ENCODE data around the gene NCBP3. TPM values are rescaled to one million over a fixed set of nuclear protein-coding genes. Genes with fewer than 3 reads are reported as not detected.
A peak's percentile ranks its signal among the peaks of the same experiment; 100 is the strongest.

NCBP3 gene
- total RNA-seq, 1 donor from 2014 or later, result 34.9 TPM

DNA sequence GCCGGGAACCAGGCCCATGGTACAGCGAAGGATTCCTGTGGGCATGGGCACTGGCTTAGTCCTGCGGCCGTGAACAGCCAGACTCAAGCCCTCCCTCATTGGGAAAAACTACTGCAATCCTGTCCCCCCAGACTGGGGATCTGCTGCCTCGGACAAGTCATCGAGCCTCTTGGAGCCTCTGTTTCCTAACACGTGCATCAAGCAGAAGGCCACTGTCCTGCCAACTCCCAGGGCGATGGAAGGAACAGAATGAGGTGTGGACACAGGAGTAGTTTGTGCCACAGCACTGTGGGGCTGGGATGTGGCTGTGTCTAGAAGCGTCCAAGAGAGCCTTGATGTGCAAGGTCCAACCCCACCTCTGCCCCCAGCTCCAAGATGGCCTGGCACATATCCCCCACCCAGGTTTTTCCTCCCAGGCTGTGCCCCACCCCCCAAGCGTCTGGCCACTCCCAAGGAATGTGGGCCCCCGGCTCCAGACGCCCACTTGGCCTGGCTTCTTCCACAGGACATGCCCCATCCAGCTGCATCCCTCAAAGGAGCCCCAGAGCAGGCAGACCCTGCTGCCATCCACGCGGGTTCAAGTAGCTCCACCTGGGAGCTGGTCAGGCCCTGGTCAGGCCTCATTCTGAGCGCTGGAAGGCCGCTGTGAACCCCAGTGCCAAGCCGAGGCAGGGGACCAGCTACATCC, 43.4 kb upstream of the NCBP3 start:
- H3K9me3 ChIP-seq, result no peaks in the 10 kb centered on the region
- ATAC-seq (no peak), DNase-seq (no peak)
- TF ChIP-seq, protein P1, sequence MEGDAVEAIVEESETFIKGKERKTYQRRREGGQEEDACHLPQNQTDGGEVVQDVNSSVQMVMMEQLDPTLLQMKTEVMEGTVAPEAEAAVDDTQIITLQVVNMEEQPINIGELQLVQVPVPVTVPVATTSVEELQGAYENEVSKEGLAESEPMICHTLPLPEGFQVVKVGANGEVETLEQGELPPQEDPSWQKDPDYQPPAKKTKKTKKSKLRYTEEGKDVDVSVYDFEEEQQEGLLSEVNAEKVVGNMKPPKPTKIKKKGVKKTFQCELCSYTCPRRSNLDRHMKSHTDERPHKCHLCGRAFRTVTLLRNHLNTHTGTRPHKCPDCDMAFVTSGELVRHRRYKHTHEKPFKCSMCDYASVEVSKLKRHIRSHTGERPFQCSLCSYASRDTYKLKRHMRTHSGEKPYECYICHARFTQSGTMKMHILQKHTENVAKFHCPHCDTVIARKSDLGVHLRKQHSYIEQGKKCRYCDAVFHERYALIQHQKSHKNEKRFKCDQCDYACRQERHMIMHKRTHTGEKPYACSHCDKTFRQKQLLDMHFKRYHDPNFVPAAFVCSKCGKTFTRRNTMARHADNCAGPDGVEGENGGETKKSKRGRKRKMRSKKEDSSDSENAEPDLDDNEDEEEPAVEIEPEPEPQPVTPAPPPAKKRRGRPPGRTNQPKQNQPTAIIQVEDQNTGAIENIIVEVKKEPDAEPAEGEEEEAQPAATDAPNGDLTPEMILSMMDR (IDR thresholded peaks at IDR 0.05), result no peak
- intact Hi-C loops (cut with DNase I), result no loop called here
- no peaks in the 10 kb centered on the region for H3K27me3 ChIP-seq
- H3K36me3 ChIP-seq, result peaks cover 8% of the 10 kb centered on the region
- peaks cover 61% of the 10 kb centered on the region for H3K4me1 ChIP-seq
- no peak overlapping the region for H3K27ac ChIP-seq
- H3K4me3 ChIP-seq, result no peak overlapping the region

- DNase-seq, result no peak
- H3K27me3 ChIP-seq, result no peaks in the 10 kb centered on the region
- TF ChIP-seq, protein P1 (IDR thresholded peaks at IDR 0.05), result no peak
- peaks cover 17% of the 10 kb centered on the region for H3K36me3 ChIP-seq
- no peak for ATAC-seq
- no peak overlapping the region for H3K4me3 ChIP-seq
- peak overlapping the region; percentile 63 for H3K27ac ChIP-seq
- intact Hi-C loops (cut with DNase I), result no loop called here
- H3K9me3 ChIP-seq, result no peaks in the 10 kb centered on the region
- peaks cover 51% of the 10 kb centered on the region for H3K4me1 ChIP-seq
Observed at GRCh38 chr17:3888343-3889171, 42.5 kb upstream of the NCBP3 start.

- peak overlapping the region; percentile 63 for H3K27ac ChIP-seq
- DNase-seq (no peak), ATAC-seq (no peak)
- intact Hi-C loops (cut with DNase I), result no loop called here
- peaks cover 49% of the 10 kb centered on the region for H3K4me1 ChIP-seq
- TF ChIP-seq, protein P1 (IDR thresholded peaks at IDR 0.05), result no peak
- no peak overlapping the region for H3K4me3 ChIP-seq
- no peaks in the 10 kb centered on the region for H3K27me3 ChIP-seq
- H3K36me3 ChIP-seq, result peaks cover 17% of the 10 kb centered on the region
- H3K9me3 ChIP-seq, result no peaks in the 10 kb centered on the region
Observed at GRCh38 chr17:3887804-3888203, 41.8 kb upstream of the NCBP3 start.

DNA sequence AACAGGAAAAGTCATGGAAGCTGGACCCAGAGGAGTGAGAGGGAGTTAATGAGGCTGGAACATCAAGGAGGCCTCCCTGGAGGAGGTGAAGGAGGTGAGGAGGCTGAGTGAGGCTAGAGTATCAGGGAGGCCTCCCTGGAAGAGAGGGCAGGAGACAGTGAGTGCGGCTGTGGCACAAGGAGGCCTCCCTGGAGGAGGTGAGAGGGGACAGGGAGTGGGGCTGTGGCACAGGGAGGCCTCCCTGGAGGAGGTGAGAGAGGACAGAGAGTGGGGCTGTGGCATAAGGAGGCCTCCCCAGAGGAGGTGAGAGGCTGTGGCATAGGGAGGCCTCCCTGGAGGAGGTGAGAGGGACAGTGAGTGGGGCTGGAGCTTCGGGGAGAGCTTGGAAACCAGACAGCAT, 41.3 kb upstream of the NCBP3 start:
- H3K27me3 ChIP-seq, result no peaks in the 10 kb centered on the region
- intact Hi-C loops (cut with DNase I), result no loop called here
- H3K27ac ChIP-seq, result peak overlapping the region; percentile 63
- no peak overlapping the region for H3K4me3 ChIP-seq
- H3K36me3 ChIP-seq, result peaks cover 17% of the 10 kb centered on the region
- TF ChIP-seq, protein P1 (IDR thresholded peaks at IDR 0.05), result no peak
- H3K9me3 ChIP-seq, result no peaks in the 10 kb centered on the region
- H3K4me1 ChIP-seq, result peaks cover 49% of the 10 kb centered on the region
- ATAC-seq (no peak), DNase-seq (no peak)

DNA sequence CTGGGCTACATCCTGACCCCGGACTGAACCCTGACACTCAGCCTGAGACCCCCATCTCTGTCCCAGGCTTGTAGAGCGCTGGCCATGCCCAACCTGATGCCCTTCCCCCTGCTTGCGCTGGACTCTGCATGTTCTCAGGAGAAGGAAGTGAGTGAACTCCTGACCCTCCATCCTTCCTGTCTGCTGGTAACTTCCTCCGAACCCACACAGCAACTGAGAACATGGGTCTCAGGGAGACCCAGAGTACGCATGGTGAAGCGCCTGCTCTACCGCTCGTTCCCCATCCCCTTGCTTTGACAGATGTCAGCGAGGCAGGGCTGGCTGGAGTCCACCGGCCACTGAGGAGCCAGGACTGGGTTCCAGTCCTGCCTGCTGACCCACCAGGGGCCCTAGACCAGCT, 40.7 kb upstream of the NCBP3 start:
- Histone ChIP-seq H3K4me3 (no peak overlapping the region), H3K4me1 (peaks cover 46% of the 10 kb centered on the region)

More for the DNA sequence above, 40.7 kb upstream of the NCBP3 start:
- DNase-seq (no peak), ATAC-seq (peak; percentile 83)
- Histone ChIP-seq H3K27me3 (no peaks in the 10 kb centered on the region), H3K36me3 (peaks cover 17% of the 10 kb centered on the region), H3K27ac (peak overlapping the region; percentile 63), H3K9me3 (no peaks in the 10 kb centered on the region)
- intact Hi-C loops (cut with DNase I), result no loop called here
- TF ChIP-seq, protein P1 (IDR thresholded peaks at IDR 0.05), result no peak

Measured in upper lobe of right lung (tissue), 1 donor.